ENCODE results near the gene TSPAN2.
A peak's percentile ranks its signal among the peaks of the same experiment; 100 is the strongest.

TSPAN2 gene

GRCh38 chr1:115127539-115127938, 38.2 kb upstream of the TSPAN2 start:
- TF ChIP-seq CTCF (conservative IDR thresholded peaks at IDR 0.05; ENCODE audit: control insufficient read depth, insufficient read depth, low read depth, low read length): no peak
- no peak for DNase-seq (ENCODE audit: low read depth)
- H3K4me3 ChIP-seq (ENCODE audit: control insufficient read depth, low read depth, low read length): no peak overlapping the region

GRCh38 chr1:115126516-115126915, 37.2 kb upstream of the TSPAN2 start:
- no peak overlapping the region for H3K4me3 ChIP-seq (ENCODE audit: control insufficient read depth, low read depth, low read length)
- DNase-seq (ENCODE audit: low read depth): no peak
- TF ChIP-seq CTCF (conservative IDR thresholded peaks at IDR 0.05; ENCODE audit: control insufficient read depth, insufficient read depth, low read depth, low read length): no peak

- no peak for DNase-seq (ENCODE audit: low read depth)
- no peak overlapping the region for H3K4me3 ChIP-seq (ENCODE audit: control insufficient read depth, low read depth, low read length)
- TF ChIP-seq CTCF (conservative IDR thresholded peaks at IDR 0.05; ENCODE audit: control insufficient read depth, insufficient read depth, low read depth, low read length): no peak
Measured at GRCh38 chr1:115123116-115123515, 33.8 kb upstream of the TSPAN2 start.

GRCh38 chr1:115121793-115122192, 32.5 kb upstream of the TSPAN2 start:
- no peak overlapping the region for H3K4me3 ChIP-seq (ENCODE audit: control insufficient read depth, low read depth, low read length)
- no peak for DNase-seq (ENCODE audit: low read depth)
- no peak for TF ChIP-seq CTCF (conservative IDR thresholded peaks at IDR 0.05; ENCODE audit: control insufficient read depth, insufficient read depth, low read depth, low read length)

- DNase-seq (ENCODE audit: low read depth): no peak
- no peak overlapping the region for H3K4me3 ChIP-seq (ENCODE audit: control insufficient read depth, low read depth, low read length)
- TF ChIP-seq CTCF (conservative IDR thresholded peaks at IDR 0.05; ENCODE audit: control insufficient read depth, insufficient read depth, low read depth, low read length): no peak
Measured at GRCh38 chr1:115120296-115120695, 31.0 kb upstream of the TSPAN2 start.

- peak; percentile 70 for DNase-seq (ENCODE audit: low read depth)
- no peak for TF ChIP-seq CTCF (conservative IDR thresholded peaks at IDR 0.05; ENCODE audit: control insufficient read depth, insufficient read depth, low read depth, low read length)
- H3K4me3 ChIP-seq (ENCODE audit: control insufficient read depth, low read depth, low read length): no peak overlapping the region
Measured at GRCh38 chr1:115118611-115119010, 29.3 kb upstream of the TSPAN2 start.

- TF ChIP-seq CTCF (conservative IDR thresholded peaks at IDR 0.05; ENCODE audit: control insufficient read depth, insufficient read depth, low read depth, low read length): no peak
- no peak overlapping the region for H3K4me3 ChIP-seq (ENCODE audit: control insufficient read depth, low read depth, low read length)
- no peak for DNase-seq (ENCODE audit: low read depth)
Measured at GRCh38 chr1:115118086-115118485, 28.8 kb upstream of the TSPAN2 start.
